H4 (cell line): ENCODE results near the gene MBD3L3. TPM values are rescaled to one million over a fixed set of nuclear protein-coding genes. Genes with fewer than 3 reads are reported as not detected.

Experiments
- total RNA-seq: library from RNA; depleted of rRNA; stranded (reverse); fragments of >200 nt; shearing (Covaris generic); gene quantifications from 2 replicates; pipeline ENCODE4 v1.2.3, GENCODE V29; 2014; rRNA removed

MBD3L3 gene
- total RNA-seq, 1 experiment from 2014 or later, result not detected

Other genes with a start within 250 kb of the MBD3L3 start
- 32.3 and 36.0 TPM in 2 replicates for gene ADGRE1, start 171.1 kb downstream of the MBD3L3 start, total RNA-seq
- gene MBD3L2B, start 37.2 kb downstream of the MBD3L3 start, total RNA-seq, result not detected in 2 replicates
- not detected in 2 replicates for gene MBD3L5, start 28.1 kb downstream of the MBD3L3 start, total RNA-seq
- gene MBD3L4, start 18.5 kb downstream of the MBD3L3 start, total RNA-seq, result not detected in 2 replicates
- gene MBD3L2, start 9.4 kb downstream of the MBD3L3 start, total RNA-seq, result not detected in 2 replicates
- gene ZNF557, start 11.0 kb upstream of the MBD3L3 start, total RNA-seq, result 14.2 and 17.7 TPM in 2 replicates
- 3.3 and 3.8 TPM in 2 replicates for gene INSR, start 235.7 kb upstream of the MBD3L3 start, total RNA-seq